ENCODE measurements around the gene CPAMD8.
"Not testable (repeated sequence)": the region's sequence is repeated elsewhere in the genome, so short reads cannot be mapped to it uniquely, and the experiment has no call there.

CPAMD8 gene

GRCh38 chr19:16889883-16890460 lies 136.6 kb downstream of the CPAMD8 start:
- no peak for DNase-seq

DNA sequence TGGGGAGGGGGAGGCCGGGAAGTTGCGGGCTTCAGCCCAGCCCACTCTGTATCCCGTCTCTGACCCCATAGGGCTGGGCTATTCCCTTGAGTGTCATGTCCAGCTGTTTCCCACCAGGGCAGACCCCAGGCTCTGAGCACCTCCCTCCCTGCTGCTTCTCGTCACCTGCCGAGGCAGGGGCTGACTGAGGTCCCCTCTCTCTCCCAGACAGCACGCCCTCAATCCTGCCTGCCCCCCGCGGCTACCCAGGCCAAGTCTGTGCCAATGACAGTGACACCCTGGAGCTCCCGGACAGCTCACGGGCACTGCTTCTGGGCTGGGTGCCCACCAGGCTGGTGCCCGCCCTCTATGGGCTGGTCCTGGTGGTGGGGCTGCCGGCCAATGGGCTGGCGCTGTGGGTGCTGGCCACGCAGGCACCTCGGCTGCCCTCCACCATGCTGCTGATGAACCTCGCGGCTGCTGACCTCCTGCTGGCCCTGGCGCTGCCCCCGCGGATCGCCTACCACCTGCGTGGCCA lies 137.2 kb downstream of the CPAMD8 start:
- no peak for DNase-seq

- no peak for DNase-seq
These were observed 137.8 kb downstream of the CPAMD8 start, which contains the start of gene F2RL3 for GRCh38 chr19:16888629-16889365. Gene F2RL3 (plus strand): TSS chr19:16888999. CDS start chr19:16889190, 191 bp downstream.

DNA sequence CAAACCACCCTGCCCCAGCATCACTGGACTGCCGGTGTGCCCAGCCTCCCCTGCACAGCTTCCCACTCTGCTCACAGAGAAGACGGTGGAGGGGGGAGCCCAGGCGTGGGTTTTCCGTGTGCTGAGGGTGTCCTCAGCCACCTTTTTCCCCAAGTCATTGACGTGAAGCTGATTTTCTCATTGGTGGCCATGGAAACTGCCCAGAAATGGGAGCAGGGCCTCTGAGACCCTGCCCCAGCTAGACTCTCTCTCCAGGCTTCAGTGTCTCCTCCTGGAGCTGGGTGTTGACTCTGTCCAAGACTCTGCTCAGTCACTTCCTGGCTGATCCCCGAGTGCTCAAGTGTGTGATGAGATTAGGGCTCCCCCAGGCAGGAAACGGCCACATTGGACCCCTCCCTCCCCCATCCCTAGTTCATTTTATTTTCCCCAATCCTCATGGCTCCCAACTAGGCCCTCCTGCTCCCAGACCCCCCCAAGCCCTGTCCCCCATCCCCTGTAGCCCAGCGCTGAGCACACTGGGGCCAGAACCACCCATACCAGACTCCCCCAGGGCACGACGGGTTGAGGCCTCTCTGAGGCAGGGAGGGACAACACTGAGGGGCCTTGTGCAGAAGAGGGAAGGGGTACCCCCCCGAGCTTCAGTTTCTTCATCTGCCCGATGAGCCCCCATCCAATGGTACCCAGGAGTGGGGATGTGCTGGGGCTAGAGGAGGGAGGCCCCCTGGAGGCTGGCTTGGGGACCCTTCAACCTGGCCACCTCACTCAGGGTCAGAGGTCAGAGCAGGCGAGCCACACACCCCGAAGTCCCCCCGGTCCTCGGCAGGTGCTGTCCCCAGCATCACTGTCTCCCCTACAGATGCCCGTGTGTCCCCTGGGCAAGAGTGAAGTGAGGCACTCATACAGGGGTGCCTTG lies 139.0 kb downstream of the CPAMD8 start:
- DNase-seq, result no peak

DNA sequence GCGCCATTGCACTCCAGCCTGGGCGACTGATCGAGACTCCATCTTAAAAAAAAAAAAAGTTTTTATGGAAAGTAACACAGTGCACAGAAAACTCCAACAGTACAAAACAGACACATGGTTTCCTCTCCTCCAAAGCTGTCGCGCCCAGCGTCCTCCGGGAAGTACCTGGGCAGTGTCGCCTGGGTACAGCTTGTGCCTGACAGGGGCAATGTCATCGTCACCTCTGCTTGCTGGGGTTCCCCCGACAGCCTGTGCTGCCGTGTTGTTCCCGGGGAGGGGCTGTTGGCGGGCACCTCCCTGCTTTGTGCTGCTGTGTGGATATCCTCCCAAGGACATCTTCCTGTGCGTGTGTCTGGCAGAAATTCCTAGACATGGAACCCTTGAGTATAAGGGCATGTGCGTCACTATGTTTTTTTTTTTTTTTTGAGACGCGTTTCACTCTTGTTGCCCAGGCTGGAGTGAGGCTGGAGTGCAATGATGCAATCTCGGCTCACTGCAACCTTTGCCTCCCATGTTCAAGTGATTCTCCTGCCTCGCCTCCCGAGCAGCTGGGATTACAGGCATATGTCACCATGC lies 140.2 kb downstream of the CPAMD8 start:
- DNase-seq, result no peak

GRCh38 chr19:16885166-16885565 lies 141.4 kb downstream of the CPAMD8 start:
- no peak for DNase-seq

DNA sequence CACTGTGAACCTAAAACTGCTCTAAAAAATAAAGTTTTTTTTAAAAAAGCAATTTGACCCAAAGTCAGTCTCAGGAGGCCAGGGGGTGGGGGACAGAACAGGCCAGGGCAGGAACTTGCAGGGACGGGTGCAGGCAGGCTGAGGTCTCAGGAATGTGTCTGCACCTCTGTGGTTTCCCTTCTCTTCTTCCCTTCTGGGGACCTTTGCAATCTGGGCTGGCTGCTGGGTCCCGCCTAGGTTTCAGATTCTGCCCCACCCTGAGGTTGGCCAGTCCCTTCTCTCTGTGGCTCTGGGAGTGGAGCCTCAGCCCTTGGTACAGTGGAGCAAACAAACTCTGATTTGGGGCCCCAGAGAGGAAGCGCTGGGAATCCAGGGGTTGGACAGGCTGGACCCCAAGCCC lies 143.1 kb downstream of the CPAMD8 start:
- no peak for DNase-seq

- DNase-seq, result no peak
These were observed 144.5 kb downstream of the CPAMD8 start for GRCh38 chr19:16882146-16882545.

DNA sequence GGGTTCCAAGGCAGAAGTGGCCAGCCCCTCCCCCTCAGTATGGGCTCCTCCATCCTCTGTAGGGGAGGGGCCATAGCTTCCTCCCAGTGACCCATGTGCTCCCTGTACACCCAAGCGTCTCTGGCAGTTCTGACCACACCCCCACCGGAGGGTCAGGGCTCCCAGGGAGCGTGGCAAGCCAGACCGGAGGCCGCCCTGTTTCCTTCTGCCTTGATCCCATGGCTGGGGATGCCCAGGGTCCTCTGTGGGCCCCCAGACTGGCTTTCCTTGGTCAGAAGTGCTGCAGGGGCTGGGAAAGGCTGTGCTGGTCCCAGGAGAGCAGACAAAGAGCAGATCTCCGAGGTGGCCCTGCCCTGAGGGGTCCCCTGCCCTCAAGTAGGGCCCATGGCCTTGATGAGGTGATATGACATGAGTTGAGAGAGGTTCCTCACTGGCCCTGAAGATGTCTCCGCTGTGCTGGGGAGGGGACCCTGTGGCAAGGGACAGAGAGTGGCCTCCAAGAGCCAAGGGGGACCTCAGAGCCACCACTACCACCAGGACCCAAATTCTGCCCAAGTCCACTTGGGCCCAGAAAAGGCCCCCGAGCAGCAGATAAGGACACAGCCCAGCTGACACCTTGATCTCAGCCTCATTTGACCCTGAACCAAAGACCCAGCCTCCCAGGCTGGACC lies 145.6 kb downstream of the CPAMD8 start:
- no peak for DNase-seq

GRCh38 chr19:16878181-16878965 lies 148.2 kb downstream of the CPAMD8 start:
- no peak for DNase-seq

DNA sequence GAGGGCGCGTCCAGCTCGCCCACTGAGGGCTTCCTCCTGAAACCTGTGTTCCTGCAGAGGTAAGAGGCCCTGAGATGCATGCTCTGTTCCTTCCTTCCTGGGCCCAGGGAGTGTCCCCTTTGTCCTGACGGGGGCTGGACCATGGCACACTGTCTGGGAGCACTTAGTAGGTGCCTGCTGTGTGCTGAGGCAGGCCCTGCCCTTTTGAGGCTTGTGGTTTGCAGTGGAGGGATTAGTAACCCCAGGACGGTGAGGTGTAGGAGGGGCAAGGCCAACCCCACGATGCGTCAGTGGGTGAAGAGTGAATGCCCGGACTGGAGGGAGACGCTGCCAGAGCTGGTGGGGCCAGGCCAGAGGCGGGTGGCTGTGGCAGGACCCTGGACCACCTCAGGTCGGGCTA lies 149.0 kb downstream of the CPAMD8 start:
- no peak for DNase-seq

DNA sequence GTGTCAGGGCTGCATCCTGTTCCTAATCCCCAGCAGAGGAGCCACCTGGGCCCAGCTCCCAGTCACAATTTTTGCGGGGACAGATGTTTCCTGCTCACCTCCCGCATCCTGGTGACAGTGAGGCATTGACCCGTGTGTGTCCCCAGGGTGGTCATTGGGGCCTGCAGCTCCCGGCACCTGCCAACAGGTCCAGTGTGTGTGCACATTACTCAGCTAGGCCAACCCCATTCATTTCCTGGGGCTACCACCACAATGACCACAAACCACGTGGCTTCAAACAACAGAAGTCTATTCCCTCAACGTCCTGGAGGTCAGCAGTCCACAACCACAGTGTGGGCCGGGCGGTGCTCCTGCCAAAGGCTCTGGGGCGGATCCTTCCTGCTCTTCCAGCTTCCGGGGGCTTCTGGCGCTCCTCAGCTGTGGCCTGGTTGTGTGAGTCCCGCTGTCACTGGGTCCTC lies 149.7 kb downstream of the CPAMD8 start:
- no peak for DNase-seq

DNA sequence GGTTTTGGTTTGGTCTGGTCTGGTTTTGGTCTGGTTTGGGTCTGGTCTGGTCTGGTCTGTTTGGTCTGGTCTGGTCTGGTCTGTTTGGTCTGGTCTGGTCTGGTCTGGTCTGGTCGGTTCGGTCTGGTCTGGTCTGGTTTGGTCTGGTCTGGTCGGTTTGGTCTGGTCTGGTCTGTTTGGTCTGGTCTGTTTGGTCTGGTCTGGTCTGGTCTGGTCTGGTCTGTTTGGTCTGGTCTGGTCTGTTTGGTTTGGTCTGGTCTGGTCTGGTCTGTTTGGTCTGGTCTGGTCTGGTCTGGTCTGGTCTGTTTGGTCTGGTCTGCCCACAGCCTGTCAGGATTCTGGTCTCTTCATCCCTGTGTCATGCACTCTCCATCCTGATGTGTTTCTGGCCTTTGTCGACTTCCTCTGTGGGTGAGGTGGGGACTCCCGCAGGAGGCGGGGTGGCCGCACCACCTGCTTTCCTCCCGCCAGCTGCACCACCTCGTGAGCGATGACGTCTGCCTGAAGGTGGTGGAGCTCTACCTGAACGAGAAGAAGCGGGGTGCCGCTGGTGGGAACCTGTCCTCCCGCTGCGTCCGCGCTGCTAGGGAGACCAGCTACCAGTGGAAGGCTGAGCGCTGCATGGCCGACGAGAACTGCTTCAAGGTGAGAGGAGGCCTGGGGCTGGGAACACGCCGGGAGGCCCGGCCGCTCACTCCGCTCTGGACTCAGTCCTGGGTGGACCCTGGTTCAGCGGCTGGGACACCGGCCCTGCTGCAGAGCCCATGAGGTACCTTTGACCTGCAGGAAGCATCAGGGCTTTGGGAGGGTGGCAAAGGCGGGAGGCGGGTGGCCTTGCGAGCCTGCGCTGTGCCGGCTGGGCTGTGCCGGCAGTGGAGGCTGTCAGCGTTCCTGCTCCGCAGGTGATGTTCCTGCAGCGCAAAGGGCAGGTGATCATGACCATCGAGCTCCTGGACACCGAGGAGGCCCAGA lies 150.7 kb downstream of the CPAMD8 start:
- DNase-seq, result no peak

- not testable (repeated sequence) for DNase-seq
These were observed 151.7 kb downstream of the CPAMD8 start for GRCh38 chr19:16874978-16875299.

DNA sequence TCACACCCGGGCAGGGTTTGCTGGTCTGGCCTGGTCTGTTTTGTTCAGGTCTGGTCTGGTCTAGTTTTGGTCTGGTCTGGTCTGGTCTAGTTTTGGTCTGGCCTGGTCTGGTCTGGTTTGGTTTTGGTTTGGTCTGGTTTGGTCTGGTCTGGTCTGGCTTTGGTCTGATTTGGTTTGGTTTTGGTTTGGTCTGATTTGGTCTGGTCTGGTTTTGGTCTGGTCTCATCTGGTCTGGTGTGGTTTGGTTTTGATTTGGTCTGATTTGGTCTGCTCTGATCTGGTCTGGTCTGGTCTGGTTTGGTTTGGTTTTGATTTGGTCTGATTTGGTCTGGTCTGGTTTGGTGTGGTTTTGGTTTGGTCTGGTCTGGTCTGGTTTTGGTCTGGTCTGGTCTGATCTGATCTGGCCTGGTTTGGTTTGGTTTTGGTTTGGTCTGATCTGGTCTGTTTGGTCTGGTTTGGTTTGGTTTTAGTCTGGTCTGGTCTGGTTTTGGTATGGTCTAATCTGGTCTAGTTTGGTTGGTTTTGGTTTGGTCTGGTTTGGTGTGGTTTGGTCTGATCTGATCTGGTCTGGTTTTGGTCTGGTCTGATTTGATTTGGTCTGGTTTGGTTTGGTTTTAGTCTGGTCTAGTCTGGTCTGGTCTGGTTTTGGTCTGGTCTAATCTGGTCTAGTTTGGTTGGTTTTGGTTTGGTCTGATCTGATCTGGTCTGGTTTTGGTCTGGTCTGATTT lies 152.2 kb downstream of the CPAMD8 start:
- no peak for DNase-seq

DNA sequence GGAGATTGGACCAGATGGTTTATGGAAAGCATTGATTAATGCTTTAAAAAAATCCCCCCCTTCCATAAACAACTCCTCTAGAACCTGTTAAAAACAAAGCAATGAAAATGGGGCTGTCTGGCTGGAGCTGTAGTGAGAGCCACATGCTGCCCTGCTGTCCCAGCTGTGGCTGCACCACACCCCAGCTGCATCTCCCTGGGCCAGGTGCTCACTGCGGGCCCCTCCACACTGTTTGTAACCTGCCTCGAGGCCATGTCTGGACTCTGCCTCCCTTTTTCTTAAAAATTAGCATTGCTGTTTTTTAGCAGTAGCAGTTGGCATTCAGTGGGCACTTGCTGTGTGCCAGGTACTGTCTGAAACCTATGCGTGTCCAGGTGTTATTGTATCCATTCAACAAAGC lies 153.0 kb downstream of the CPAMD8 start:
- no peak for DNase-seq

GRCh38 chr19:16872728-16873127 lies 153.9 kb downstream of the CPAMD8 start:
- DNase-seq, result no peak

DNA sequence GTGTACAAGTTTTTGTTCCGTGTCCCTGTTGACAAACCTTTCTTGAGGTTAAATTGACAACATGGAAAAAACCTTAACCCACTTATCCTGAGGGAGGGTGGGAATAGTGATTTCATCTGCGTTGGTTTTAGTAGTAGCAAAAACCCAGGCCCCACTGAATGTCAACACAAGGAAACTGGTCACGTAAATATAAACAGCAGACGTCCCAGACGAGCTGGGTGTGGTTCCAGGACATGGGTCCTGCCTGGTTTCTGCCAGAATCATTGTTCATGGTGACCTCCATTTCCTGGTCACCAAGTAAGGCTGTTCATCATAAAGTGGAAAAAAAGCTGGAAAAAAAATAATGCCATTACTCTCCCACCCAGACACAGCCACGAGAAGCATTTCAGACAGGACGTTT lies 154.7 kb downstream of the CPAMD8 start:
- DNase-seq, result no peak

DNA sequence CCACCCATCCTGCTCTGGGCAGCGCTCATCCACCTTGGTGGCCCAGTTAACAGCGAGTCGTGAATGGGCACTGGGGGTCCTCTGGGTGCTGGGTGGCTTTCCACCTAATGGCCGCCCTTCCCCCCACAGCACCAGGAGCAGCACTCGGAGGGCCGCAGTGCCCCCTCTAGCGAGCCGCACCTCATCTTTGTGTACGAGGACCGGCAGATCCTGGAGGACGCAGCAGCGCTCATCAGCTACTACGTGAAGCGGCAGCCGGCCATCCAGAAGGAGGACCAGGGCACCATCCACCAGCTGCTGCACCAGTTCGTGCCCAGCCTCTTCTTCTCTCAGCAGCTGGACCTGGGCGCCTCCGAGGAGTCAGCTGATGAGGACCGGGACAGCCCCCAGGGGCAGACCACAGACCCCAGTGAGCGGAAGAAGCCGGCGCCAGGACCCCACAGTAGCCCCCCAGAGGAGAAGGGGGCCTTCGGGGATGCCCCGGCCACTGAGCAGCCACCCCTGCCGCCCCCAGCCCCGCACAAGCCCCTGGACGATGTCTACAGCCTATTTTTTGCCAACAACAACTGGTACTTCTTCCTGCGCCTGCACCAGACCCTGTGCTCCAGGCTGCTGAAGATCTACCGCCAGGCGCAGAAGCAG lies 157.2 kb downstream of the CPAMD8 start:
- no peak for DNase-seq
